Right lobe of liver (tissue), 4 donors: ENCODE data around the gene PARD6B.

ENCODE experiments used
- CTCF ChIP-seq, 4 donors: fragments of 200-600 bp in 3 of 4; fragments of 450-650 bp in 1 of 4; IDR thresholded peaks; one replicate each; pipeline versions ENCODE4 v1.5.1 to v1.8.0; 2016 to 2022; ENCODE audit warnings: antibody characterized with exemption in 4 of 4, mild to moderate bottlenecking in 2 of 4
- POLR2A ChIP-seq: fragments of 450-650 bp; IDR thresholded peaks from one replicate; pipeline ENCODE4 v1.6.1; 2017; ENCODE audit warnings: antibody characterized with exemption, mild to moderate bottlenecking
- donor health status: DM: no; HTN: no; CAD: no.
- donor health status: DM: no; HTN: no; CAD: no.
- donor health status: DM: no; HTN: yes; CAD: no.

GRCh38 chr20:50704514-50704913 is 26.9 kb upstream of the PARD6B start:
- TF ChIP-seq CTCF (IDR thresholded peaks at IDR 0.05) (no peak), POLR2A (no peak)
